HUES6 (cell line): ENCODE data around the gene SYT13.

ENCODE experiments used
- H3K27ac ChIP-seq: 2 replicates; pipeline ENCODE4 v1.7.0; 2013; ENCODE audit warnings: low read depth, mild to moderate bottlenecking, low read length, inconsistent platforms
- H3K27me3 ChIP-seq: 2 replicates; pipeline ENCODE4 v1.6.1; 2013; ENCODE audit warnings: low read length; ENCODE audit not compliant: control insufficient read depth, insufficient read depth
- H3K36me3 ChIP-seq: 2 replicates; pipeline ENCODE4 v1.6.1; 2013; ENCODE audit warnings: low read length; ENCODE audit not compliant: control insufficient read depth, insufficient read depth
- H3K4me1 ChIP-seq: 2 replicates; pipeline ENCODE4 v1.6.1; 2013; ENCODE audit warnings: low read length; ENCODE audit not compliant: control insufficient read depth, insufficient read depth
- H3K4me3 ChIP-seq: 2 replicates; pipeline ENCODE4 v1.5.1; 2013; ENCODE audit warnings: low read depth, low read length
- H3K9ac ChIP-seq: one replicate; pipeline ENCODE4 v1.6.1; 2013; ENCODE audit warnings: mild to moderate bottlenecking, low read length
- H3K9me3 ChIP-seq: 2 replicates; pipeline ENCODE4 v1.6.1; 2013; ENCODE audit warnings: low read depth, low read length; ENCODE audit not compliant: control insufficient read depth, insufficient read depth

SYT13 gene

DNA sequence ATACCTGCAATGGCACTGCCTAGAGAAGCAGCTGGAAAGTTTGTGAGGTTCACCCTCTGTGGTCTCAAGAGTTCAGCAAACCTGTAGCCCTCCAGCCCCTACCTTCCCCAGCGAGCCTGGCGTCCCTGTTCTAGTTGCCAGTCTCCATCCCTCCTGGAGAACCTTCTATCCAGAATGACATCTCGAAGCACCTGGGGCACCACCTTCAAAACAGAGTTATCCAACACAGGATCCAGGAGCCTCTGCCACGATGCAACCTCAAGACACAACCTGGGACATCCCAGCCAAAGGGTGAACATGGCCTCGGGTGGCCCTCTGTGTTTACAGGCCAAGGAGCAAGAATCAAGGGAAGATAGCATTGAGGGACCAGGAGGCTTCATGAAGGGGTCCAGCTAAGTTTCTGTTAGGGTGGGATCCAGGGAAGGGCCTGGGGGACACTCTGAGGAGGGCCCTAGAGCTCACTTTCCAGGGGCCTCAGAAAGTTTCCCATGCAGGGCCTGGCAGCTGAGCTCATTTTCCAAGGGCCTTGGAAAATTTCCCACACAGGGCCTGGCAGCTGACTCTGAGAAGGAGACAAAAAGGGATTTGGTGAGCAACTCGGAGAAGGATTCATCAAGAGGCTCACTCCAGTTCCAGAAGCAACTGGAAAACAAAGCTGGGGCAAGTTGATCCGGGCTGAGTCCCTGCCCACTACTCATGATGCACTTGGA, 36.9 kb upstream of the SYT13 start:
- no peaks in the 10 kb centered on the region for H3K36me3 ChIP-seq
- H3K9me3 ChIP-seq = peaks cover 8% of the 10 kb centered on the region
- H3K4me3 ChIP-seq = no peak overlapping the region
- no peak overlapping the region for H3K9ac ChIP-seq
- no peaks in the 10 kb centered on the region for H3K4me1 ChIP-seq
- no peak overlapping the region for H3K27ac ChIP-seq
- H3K27me3 ChIP-seq = peaks cover 2% of the 10 kb centered on the region; the same call in 1 of the 2 replicates

DNA sequence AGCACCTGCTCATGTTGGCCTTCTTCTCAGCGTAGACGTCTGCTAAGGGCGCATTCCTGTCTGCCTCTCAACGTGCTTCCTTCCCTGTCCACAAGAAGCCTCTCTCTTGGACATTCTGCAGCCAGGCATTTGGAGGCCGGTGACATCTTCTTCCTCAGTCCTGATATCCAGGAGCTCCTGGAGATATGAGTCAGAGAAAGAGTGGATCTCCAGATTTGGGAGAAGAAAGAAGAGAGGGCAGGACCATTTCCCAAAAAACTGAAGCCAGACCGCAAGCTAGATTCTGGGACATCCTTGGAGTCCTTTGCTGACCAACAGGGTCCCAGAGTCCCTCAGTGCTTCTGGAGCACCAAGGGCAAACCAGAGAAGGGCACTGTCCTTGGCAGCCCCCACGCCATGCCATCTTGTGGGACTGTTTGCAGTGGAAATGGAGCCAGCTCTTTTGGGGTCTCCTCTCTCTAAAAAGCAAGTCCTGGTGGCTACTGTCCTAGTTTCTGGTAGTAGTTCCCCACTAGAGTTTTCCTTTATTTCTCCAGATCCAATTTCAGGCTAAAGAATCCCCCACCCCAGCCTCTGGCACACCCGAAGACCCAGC, 36.1 kb upstream of the SYT13 start:
- Histone ChIP-seq H3K27me3 (peaks cover 2% of the 10 kb centered on the region; the same call in 1 of the 2 replicates), H3K27ac (no peak overlapping the region), H3K4me1 (no peaks in the 10 kb centered on the region), H3K36me3 (no peaks in the 10 kb centered on the region), H3K9ac (no peak overlapping the region), H3K9me3 (peaks cover 3% of the 10 kb centered on the region), H3K4me3 (no peak overlapping the region)

DNA sequence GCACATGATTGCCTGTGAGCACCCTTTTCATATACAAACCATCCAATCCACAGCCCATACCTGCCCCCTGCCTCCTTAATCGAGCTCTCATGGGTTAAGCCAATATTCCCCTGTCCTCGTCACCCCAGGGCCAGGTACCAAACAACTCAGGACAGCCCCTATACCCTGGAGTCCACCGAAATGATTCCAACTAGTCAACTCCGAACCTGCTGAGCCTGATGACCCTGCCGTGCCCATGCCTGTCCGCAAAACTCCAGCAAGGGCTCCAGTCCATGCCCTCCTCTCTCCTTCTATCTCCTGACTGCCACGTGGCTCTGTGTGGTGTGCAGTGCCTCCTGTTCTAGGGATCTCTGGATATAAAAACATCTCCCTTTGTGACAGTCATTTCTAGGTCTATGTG, 35.5 kb upstream of the SYT13 start:
- H3K9ac ChIP-seq = no peak overlapping the region
- peaks cover 2% of the 10 kb centered on the region; the same call in 1 of the 2 replicates for H3K27me3 ChIP-seq
- no peak overlapping the region for H3K4me3 ChIP-seq
- H3K36me3 ChIP-seq = no peaks in the 10 kb centered on the region
- H3K9me3 ChIP-seq = no peaks in the 10 kb centered on the region
- no peaks in the 10 kb centered on the region for H3K4me1 ChIP-seq
- H3K27ac ChIP-seq = no peak overlapping the region

DNA sequence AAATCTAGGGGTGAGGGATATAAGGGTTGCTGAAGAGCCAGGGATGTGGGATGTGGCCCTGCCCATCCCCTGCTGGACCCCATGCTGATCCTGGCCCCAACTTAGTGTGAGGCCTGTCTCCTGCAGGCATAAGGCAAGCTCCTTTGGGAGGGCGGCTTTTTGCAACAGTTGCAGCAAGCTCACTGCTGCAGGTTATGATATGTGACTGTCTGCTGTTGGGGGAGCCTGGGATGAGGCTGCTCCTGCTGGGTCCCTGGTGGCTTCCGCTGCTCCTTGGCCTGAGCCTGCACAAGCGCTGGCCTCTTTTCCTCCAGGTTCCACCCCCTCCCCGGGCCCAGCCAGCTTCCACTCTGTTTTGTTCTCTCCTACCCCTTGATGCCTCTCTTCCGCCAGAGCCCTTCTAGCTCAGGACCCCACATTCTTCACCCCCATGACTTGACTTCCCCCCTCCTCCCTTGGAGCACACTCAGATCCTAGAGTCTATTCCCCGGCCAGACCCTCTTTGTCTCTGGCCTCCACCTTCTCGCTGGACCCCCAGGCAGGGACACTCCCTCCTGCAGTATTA, 35.0 kb upstream of the SYT13 start:
- Histone ChIP-seq H3K27ac (no peak overlapping the region), H3K36me3 (no peaks in the 10 kb centered on the region), H3K9ac (no peak overlapping the region), H3K4me3 (no peak overlapping the region), H3K9me3 (no peaks in the 10 kb centered on the region), H3K4me1 (no peaks in the 10 kb centered on the region), H3K27me3 (peaks cover 2% of the 10 kb centered on the region; the same call in 1 of the 2 replicates)

DNA sequence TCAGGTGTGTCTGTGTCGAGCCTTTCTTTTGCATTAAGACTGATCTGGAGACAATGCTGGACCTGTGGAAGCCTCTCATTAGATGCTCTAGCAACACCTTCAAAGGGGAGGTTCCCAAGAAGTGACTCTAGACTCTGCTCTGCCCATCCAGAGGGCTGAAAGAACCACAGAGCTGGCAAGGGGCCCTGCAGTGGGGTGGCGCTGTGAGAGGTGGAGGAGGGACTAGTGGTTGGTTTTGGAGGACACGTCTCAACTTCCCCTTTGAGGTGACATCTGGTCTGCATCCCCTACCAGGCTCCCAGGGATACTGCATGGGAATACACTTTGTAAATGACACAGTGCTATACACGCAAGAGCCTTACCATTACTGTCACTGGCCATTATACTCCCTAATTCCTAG, 34.2 kb upstream of the SYT13 start:
- no peaks in the 10 kb centered on the region for H3K9me3 ChIP-seq
- peaks cover 2% of the 10 kb centered on the region; the same call in 1 of the 2 replicates for H3K27me3 ChIP-seq
- H3K27ac ChIP-seq = no peak overlapping the region
- no peak overlapping the region for H3K4me3 ChIP-seq
- H3K36me3 ChIP-seq = no peaks in the 10 kb centered on the region
- no peak overlapping the region for H3K9ac ChIP-seq
- H3K4me1 ChIP-seq = no peaks in the 10 kb centered on the region

DNA sequence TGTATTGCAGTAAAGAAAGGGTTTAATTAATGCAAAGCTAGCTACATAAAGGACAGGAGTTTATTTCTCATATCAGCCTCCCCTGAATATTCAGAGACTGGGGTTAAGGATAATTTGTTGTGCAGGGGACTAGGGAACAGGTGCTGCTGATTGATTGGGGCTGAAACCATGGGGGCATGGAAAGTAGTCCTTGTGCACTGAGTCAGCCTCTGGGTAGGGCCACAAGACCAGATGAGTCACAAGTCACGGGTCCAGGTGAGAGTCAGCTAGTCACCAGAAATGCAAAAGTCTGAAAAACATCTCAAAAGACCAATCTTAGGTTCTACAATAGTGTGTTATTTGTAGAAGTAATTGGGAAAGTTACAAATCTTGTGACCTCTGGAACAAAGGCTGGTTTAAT, 32.9 kb upstream of the SYT13 start:
- no peaks in the 10 kb centered on the region for H3K4me1 ChIP-seq
- peaks cover 2% of the 10 kb centered on the region; the same call in 1 of the 2 replicates for H3K27me3 ChIP-seq
- H3K4me3 ChIP-seq = no peak overlapping the region
- no peaks in the 10 kb centered on the region for H3K36me3 ChIP-seq
- H3K9ac ChIP-seq = no peak overlapping the region
- H3K9me3 ChIP-seq = no peaks in the 10 kb centered on the region
- no peak overlapping the region for H3K27ac ChIP-seq

DNA sequence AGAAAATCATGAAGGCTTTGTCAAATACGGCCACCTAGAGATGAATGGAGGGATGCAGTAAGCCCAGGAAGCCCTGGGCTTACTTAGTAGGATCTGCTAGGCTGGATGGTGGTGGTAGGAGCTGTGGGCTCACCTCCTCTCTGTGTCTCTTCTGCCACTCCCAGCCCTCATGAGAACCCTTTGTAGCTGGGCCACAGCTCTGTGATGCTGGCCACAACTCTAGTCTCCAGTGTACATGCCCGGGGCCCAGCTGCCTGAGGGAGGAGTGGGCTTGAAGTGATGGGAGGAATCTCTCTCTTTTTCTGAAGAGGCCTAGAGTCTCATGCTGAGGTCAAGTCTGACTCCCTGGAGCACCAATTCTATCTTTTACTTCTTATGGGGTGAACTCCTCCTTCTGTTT, 32.4 kb upstream of the SYT13 start:
- Histone ChIP-seq H3K4me1 (no peaks in the 10 kb centered on the region), H3K27me3 (peaks cover 5% of the 10 kb centered on the region), H3K9ac (no peak overlapping the region), H3K27ac (no peak overlapping the region), H3K36me3 (no peaks in the 10 kb centered on the region), H3K4me3 (no peak overlapping the region), H3K9me3 (no peaks in the 10 kb centered on the region)

DNA sequence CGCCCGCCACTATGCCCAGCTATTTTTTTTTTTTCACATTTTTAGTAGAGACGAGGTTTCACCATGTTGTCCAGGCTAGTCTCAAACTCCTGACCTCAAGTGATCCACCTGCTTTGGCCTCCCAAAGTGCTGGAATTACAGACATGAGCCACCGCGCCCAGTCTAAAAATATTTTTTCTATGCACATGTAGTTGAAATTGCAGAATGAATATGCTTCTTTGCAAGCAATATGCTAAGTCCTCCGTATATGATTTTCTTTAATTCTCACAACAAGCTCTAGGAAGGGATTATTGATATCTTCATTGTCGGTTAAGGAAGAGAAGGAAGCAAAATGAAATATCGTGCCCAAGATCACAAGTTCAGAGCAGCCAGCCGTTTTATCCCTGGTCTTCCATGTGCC, 30.1 kb upstream of the SYT13 start:
- Histone ChIP-seq H3K4me3 (no peak overlapping the region), H3K9me3 (no peaks in the 10 kb centered on the region), H3K27ac (no peak overlapping the region), H3K36me3 (no peaks in the 10 kb centered on the region), H3K9ac (no peak overlapping the region), H3K4me1 (no peaks in the 10 kb centered on the region), H3K27me3 (peaks cover 10% of the 10 kb centered on the region)

DNA sequence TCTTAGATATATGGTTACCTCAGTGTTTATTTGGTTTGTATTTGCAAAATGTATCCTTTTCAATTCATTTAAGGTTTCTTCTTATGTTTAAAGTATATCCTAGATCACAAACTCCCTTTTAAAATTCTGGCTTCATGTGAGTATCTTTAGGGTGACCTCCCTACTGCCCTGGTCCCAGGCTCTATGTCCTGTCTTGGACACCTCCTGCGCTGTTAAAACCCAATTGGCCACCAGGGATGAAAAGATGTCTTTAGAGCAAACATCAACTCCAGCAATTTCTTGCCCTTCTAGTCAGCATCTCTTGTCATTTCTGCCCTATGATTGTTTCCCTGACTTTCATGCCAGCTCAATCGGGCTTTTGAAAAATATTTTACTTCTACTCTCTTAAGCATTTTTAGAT, 28.8 kb upstream of the SYT13 start:
- no peak overlapping the region for H3K27ac ChIP-seq
- H3K9me3 ChIP-seq = no peaks in the 10 kb centered on the region
- no peaks in the 10 kb centered on the region for H3K36me3 ChIP-seq
- no peaks in the 10 kb centered on the region for H3K4me1 ChIP-seq
- peaks cover 7% of the 10 kb centered on the region for H3K27me3 ChIP-seq
- no peak overlapping the region for H3K9ac ChIP-seq
- H3K4me3 ChIP-seq = no peak overlapping the region

DNA sequence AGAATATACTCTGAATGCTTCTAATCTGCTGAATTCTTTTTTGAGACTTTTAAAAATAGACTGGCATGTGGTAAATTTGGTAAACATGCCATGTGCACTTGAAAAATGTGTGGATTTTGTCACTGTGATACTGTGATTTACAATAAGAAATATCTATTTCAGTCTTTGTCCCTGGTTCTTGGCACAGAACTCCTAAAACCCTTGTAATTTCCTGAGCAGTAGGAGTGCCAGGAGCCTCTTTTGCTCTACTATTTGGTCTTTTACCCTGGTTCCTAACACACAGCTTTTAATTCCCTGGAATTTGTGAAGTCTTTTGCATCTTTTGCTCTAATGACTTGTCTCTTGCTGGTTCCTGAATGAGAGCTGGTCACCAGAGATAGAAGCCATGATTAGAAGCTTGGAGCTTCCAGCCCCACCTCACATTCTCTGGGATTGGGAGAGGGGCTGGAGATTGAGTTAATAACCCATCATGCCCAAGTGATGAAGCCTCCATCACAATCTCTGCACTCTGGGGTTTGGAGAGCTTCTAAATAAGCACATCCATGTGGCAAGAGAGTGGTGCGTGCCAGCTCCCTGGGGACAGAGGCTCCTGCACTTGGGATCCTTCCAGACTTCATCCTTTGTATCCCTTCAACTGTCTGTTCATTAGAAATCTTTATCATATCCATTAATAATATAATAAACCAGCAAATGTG, 27.2 kb upstream of the SYT13 start:
- Histone ChIP-seq H3K9me3 (no peaks in the 10 kb centered on the region), H3K27me3 (peaks cover 7% of the 10 kb centered on the region), H3K36me3 (no peaks in the 10 kb centered on the region), H3K4me1 (no peaks in the 10 kb centered on the region), H3K4me3 (no peak overlapping the region), H3K9ac (no peak overlapping the region), H3K27ac (no peak overlapping the region)
